Measurements from ENCODE around the gene PHACTR3.

DNA sequence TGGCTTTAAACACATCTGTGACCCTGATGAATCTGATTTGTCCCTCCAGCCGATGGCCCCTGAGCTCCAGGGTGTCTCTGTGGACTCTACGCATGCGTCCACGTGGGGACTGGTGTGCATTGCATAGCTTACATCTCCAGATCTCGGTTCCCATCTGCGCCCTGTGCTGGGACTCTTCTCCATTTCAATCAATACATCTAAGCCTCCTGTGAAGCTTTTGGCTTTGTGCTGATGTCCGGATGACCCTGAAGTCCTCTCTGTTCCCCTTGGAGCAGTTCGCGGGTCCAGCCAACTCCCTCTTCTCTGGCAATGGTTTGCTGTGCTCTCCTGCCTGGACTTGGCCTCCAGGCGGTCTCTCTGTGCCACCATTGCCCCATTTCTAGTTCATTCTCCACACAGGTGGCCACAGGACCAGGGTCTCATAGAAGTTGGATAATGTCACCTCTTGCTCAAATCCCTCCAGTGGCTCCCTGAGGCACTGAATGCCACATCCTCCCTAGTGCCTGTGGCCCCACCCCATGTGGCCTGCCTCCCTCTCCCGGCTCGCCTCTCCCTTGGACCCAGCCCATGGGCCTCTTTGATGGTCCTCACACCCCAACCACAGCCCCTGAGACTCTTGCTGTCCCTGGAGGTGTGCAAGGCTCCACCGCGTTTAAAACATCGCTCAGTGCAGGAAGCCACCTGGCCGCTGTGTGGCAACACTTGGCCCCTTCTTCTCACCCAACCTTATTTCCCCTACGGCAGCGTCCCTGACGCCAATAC is 173.7 kb downstream of the PHACTR3 start:
- TF ChIP-seq, protein P1, sequence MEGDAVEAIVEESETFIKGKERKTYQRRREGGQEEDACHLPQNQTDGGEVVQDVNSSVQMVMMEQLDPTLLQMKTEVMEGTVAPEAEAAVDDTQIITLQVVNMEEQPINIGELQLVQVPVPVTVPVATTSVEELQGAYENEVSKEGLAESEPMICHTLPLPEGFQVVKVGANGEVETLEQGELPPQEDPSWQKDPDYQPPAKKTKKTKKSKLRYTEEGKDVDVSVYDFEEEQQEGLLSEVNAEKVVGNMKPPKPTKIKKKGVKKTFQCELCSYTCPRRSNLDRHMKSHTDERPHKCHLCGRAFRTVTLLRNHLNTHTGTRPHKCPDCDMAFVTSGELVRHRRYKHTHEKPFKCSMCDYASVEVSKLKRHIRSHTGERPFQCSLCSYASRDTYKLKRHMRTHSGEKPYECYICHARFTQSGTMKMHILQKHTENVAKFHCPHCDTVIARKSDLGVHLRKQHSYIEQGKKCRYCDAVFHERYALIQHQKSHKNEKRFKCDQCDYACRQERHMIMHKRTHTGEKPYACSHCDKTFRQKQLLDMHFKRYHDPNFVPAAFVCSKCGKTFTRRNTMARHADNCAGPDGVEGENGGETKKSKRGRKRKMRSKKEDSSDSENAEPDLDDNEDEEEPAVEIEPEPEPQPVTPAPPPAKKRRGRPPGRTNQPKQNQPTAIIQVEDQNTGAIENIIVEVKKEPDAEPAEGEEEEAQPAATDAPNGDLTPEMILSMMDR (conservative IDR thresholded peaks at IDR 0.05; ENCODE audit: low read depth in 2 of 2) = no peak
- TF ChIP-seq POLR2AphosphoS5 (IDR thresholded peaks at IDR 0.05; ENCODE audit: low read depth) (no peak), EZH2 (IDR thresholded peaks at IDR 0.05; ENCODE audit: low read depth, unreplicated experiment) (no peak)
